ENCODE results near the gene EPHB4.

Gene EPHB4

GRCh38 chr7:100865372-100865911 is 38.1 kb upstream of the EPHB4 start:
- Histone ChIP-seq H3K9me3 (replicated peaks; ENCODE audit: insufficient read depth, low read length) (no peaks in the 10 kb centered on the region), H3K36me3 (replicated peaks; ENCODE audit: insufficient read depth, low read length) (no peaks in the 10 kb centered on the region), H3K4me3 (ENCODE audit: low read length) (no peak overlapping the region), H3K4me1 (ENCODE audit: low read length) (no peaks in the 10 kb centered on the region), H2AFZ (ENCODE audit: low read length) (no peak overlapping the region), H3K79me2 (ENCODE audit: low read length) (no peaks in the 10 kb centered on the region), H3K27ac (ENCODE audit: low read length) (no peak overlapping the region), H3K4me2 (ENCODE audit: low read depth, low read length) (no peak overlapping the region), H3K27me3 (replicated peaks; ENCODE audit: insufficient read depth, low read length) (no peaks in the 10 kb centered on the region), H4K20me1 (ENCODE audit: insufficient read depth, low read length) (no peaks in the 10 kb centered on the region), H3F3A (ENCODE audit: insufficient read depth, low read length) (no peaks in the 10 kb centered on the region), H3K9ac (ENCODE audit: low read length) (no peak overlapping the region), H3K9me2 (replicated peaks; ENCODE audit: insufficient read depth, low read length) (no peaks in the 10 kb centered on the region)
- no peak for TF ChIP-seq EZH2 (optimal IDR thresholded peaks at IDR 0.05; ENCODE audit: low read depth, low read length)
- TF ChIP-seq CTCF (IDR thresholded peaks at IDR 0.05; ENCODE audit: low read length): no peak
- TF ChIP-seq EZH2phosphoT487 (IDR thresholded peaks at IDR 0.05; ENCODE audit: low read length): no peak
- DNase-seq: no peak

DNA sequence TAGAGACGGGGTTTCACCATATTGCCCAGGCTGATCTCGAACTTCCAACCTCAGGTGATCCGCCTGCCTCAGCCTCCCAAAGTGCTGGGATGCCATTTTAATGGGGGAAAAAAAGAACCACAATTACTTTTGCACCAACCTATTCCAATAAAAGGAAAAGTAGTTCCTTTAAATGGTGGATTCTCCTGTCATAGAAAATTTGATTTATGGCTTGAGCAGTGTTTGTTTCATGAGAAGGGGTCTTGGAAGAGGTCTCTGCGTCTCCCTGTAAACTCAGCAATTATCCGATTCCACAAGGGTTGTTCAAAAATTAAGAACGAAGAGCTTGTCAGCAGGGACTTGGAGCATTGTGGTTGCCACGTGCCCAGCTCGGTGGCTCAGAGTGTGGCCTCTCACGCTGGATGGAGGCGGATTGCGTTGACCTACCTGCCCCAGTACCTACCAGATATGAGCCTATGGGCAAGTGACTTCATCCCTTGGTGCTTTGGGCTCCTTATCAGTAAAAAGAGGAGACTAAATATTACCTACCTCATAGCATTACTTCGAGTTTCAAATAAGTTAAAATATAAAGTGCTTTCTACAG is 37.0 kb upstream of the EPHB4 start:
- no peak for DNase-seq
- Histone ChIP-seq H3K9ac (ENCODE audit: low read length) (no peak overlapping the region), H3K9me2 (replicated peaks; ENCODE audit: insufficient read depth, low read length) (no peaks in the 10 kb centered on the region), H3K9me3 (replicated peaks; ENCODE audit: insufficient read depth, low read length) (no peaks in the 10 kb centered on the region), H3K4me3 (ENCODE audit: low read length) (no peak overlapping the region), H3K27me3 (replicated peaks; ENCODE audit: insufficient read depth, low read length) (no peaks in the 10 kb centered on the region), H3K27ac (ENCODE audit: low read length) (no peak overlapping the region), H4K20me1 (ENCODE audit: insufficient read depth, low read length) (no peaks in the 10 kb centered on the region), H2AFZ (ENCODE audit: low read length) (no peak overlapping the region), H3K79me2 (ENCODE audit: low read length) (no peaks in the 10 kb centered on the region), H3F3A (ENCODE audit: insufficient read depth, low read length) (no peaks in the 10 kb centered on the region), H3K4me1 (ENCODE audit: low read length) (no peaks in the 10 kb centered on the region), H3K36me3 (replicated peaks; ENCODE audit: insufficient read depth, low read length) (no peaks in the 10 kb centered on the region), H3K4me2 (ENCODE audit: low read depth, low read length) (no peak overlapping the region)
- no peak for TF ChIP-seq CTCF (IDR thresholded peaks at IDR 0.05; ENCODE audit: low read length)
- TF ChIP-seq EZH2phosphoT487 (IDR thresholded peaks at IDR 0.05; ENCODE audit: low read length): no peak
- no peak for TF ChIP-seq EZH2 (optimal IDR thresholded peaks at IDR 0.05; ENCODE audit: low read depth, low read length)

DNA sequence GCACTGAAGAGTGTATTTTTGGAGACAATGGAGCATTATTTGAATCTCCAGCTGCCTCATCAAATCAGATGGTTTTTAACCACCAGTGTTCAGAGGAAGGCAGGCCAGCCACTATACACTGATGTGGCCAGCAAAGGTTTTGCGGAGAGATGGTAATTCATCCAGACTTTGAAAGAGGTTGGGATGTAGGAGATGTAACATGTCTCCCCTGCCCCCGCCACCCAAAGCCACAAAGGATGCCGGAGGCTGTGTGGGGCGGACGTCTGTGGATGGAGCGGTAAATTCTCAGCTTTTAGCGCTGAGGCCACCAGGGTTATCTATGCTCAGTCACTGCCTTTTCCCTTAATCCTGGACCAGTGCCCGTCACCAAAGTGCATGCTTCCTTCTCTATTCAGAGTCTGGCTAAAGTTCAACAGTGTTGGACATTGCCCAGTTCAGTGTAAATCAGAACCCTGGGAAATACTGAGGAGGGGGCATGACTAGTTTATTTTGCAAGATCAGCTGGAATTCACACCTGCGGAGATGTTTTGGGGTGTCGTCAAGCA is 36.2 kb upstream of the EPHB4 start:
- H3F3A ChIP-seq (ENCODE audit: insufficient read depth, low read length): no peaks in the 10 kb centered on the region
- no peaks in the 10 kb centered on the region for H3K79me2 ChIP-seq (ENCODE audit: low read length)
- H3K4me3 ChIP-seq (ENCODE audit: low read length): no peak overlapping the region
- no peaks in the 10 kb centered on the region for H3K27me3 ChIP-seq (replicated peaks; ENCODE audit: insufficient read depth, low read length)
- no peak overlapping the region for H3K4me2 ChIP-seq (ENCODE audit: low read depth, low read length)
- no peak overlapping the region for H3K9ac ChIP-seq (ENCODE audit: low read length)
- H4K20me1 ChIP-seq (ENCODE audit: insufficient read depth, low read length): no peaks in the 10 kb centered on the region
- DNase-seq: no peak
- TF ChIP-seq EZH2 (optimal IDR thresholded peaks at IDR 0.05; ENCODE audit: low read depth, low read length): no peak
- TF ChIP-seq EZH2phosphoT487 (IDR thresholded peaks at IDR 0.05; ENCODE audit: low read length): no peak
- TF ChIP-seq CTCF (IDR thresholded peaks at IDR 0.05; ENCODE audit: low read length): no peak
- H3K9me2 ChIP-seq (replicated peaks; ENCODE audit: insufficient read depth, low read length): no peaks in the 10 kb centered on the region
- H3K9me3 ChIP-seq (replicated peaks; ENCODE audit: insufficient read depth, low read length): no peaks in the 10 kb centered on the region
- H2AFZ ChIP-seq (ENCODE audit: low read length): no peak overlapping the region
- H3K4me1 ChIP-seq (ENCODE audit: low read length): no peaks in the 10 kb centered on the region
- H3K27ac ChIP-seq (ENCODE audit: low read length): no peak overlapping the region
- no peaks in the 10 kb centered on the region for H3K36me3 ChIP-seq (replicated peaks; ENCODE audit: insufficient read depth, low read length)

Measured in MM.1S (cell line).